Measurements from ENCODE around the gene FOXD1.

The FOXD1 gene

DNA sequence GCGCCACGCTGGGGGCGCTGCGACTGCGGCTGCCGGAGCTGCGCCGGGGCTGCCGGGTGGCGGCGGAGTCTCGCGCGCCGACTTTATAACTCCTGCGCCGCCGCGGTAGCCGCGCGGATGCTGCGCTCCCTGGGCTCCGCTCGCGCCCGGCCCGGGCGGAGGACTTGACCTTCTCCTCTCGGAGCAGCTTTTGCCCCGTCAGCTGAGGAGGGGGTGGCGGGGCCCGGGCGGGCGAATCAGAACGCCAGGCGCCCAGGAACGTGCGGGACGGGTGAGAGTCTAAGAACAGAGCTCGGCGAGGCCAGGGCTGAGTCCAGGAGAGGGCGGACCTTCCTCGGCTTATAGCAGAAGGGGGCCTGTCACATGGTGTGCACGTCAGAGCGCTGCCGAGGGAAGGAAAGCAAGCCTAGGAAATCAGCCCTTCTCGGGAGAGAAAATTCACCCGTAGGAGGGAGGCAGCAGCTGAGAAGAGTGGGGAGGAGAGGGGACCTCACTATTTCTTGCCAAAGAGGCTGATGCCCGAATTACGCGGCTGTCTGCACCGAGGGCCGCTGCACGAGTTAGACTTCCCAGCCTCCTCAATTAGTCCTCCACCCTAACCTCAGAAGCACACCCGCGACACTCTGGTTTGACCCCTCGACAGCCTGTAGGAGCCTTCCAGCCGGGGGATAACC, at the start of gene FOXD1:
FOXD1 (minus strand) TSS at position 315 of the 674 bp plus-strand sequence. CDS start 415 bp downstream, outside the sequence.
- DNase-seq (ENCODE audit: extremely low spot score), result peak; percentile 75
- POLR2A ChIA-PET, result interaction anchor here (0.6 to 3.0 kb wide), 27 partner anchors 11 to 492 kb away, joined by 3 to 32 read pairs (median 6); partner anchors contain the start of genes BTF3 and FCHO2
- CTCF ChIA-PET, result interaction anchor here (0.8 to 1.2 kb wide), 3 partner anchors 26 to 232 kb away, joined by 3 to 6 read pairs (median 3); no protein-coding TSS in a partner anchor
- TF ChIP-seq L3MBTL2 (conservative IDR thresholded peaks at IDR 0.05), result peak; percentile 82
- TF ChIP-seq TARDBP (IDR thresholded peaks at IDR 0.05), result no peak

- no peak for DNase-seq (ENCODE audit: extremely low spot score)
- POLR2A ChIA-PET, result interaction anchor here (0.6 to 3.6 kb wide), 9 partner anchors 10 to 282 kb away, joined by 3 to 14 read pairs (median 7); partner anchors contain the start of genes ANKRA2, FOXD1 and UTP15
- CTCF ChIA-PET, result no interaction called here
- TF ChIP-seq SUZ12 (IDR thresholded peaks at IDR 0.05) (no peak), L3MBTL2 (conservative IDR thresholded peaks at IDR 0.05) (no peak), BHLHE40 (IDR thresholded peaks at IDR 0.05; ENCODE audit: borderline replicate concordance) (no peak), LEF1 (IDR thresholded peaks at IDR 0.05; ENCODE audit: borderline replicate concordance) (no peak), CTBP1 (IDR thresholded peaks at IDR 0.05; ENCODE audit: borderline replicate concordance) (no peak), ZNF384 (IDR thresholded peaks at IDR 0.05) (no peak), NFRKB (IDR thresholded peaks at IDR 0.05) (no peak), PKNOX1 (IDR thresholded peaks at IDR 0.05) (no peak), SP1 (IDR thresholded peaks at IDR 0.05) (no peak), FOXM1 (IDR thresholded peaks at IDR 0.05; ENCODE audit: borderline replicate concordance) (no peak), FOXA1 (IDR thresholded peaks at IDR 0.05) (no peak), FOXK2 (IDR thresholded peaks at IDR 0.05) (no peak)
Observed at GRCh38 chr5:73497497-73498056, 49.0 kb upstream of the FOXD1 start.

GRCh38 chr5:73496984-73497457, 48.4 kb upstream of the FOXD1 start:
- TF ChIP-seq ARNT (IDR thresholded peaks at IDR 0.05), result no peak
- peak; percentile 89 for TF ChIP-seq ZNF384 (IDR thresholded peaks at IDR 0.05)
- TF ChIP-seq NFRKB (IDR thresholded peaks at IDR 0.05), result 0 out of 2 replicates have a peak, but pooled peaks have one; percentile 28
- DNase-seq (ENCODE audit: extremely low spot score), result peak; percentile 63
- POLR2A ChIA-PET, result interaction anchor here (0.6 to 3.6 kb wide), 4 partner anchors 10 to 412 kb away, joined by 3 to 14 read pairs (median 4); no protein-coding TSS in a partner anchor
- CTCF ChIA-PET, result no interaction called here

DNA sequence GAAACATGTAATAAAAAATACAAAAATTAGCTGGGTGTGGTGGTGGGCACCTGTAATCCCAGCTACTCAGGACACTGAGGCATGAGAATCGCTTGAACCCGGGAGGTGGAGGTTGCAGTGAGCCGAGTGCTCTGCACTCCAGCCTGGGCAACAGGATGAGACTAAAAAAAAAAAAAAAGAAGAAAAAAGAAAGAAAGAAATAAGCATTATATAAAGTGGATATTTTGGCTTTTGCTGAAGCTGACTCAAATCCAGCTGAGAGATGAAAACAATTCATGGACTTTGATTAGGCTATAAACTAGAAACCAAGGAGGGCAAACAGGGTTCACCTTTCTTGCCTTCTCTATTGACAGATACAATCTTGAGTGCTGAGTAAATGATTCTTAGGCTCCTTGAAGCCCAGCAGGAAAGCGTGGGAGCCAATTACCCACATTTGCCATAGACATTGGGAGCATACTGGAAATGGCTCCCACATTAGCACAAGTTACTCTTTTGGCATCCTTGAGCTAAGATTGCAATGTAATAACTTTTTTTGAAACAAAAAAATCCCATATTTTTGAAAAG, 47.3 kb upstream of the FOXD1 start:
- CTCF ChIA-PET, result no interaction called here
- no peak for DNase-seq (ENCODE audit: extremely low spot score)
- no peak for TF ChIP-seq CTBP1 (IDR thresholded peaks at IDR 0.05; ENCODE audit: borderline replicate concordance)
- no peak for TF ChIP-seq TARDBP (IDR thresholded peaks at IDR 0.05)
- TF ChIP-seq ARNT (IDR thresholded peaks at IDR 0.05), result no peak
- TF ChIP-seq ELF4 (IDR thresholded peaks at IDR 0.05), result no peak
- TF ChIP-seq FOXK2 (IDR thresholded peaks at IDR 0.05), result no peak
- TF ChIP-seq LEF1 (IDR thresholded peaks at IDR 0.05; ENCODE audit: borderline replicate concordance), result no peak
- TF ChIP-seq FOXM1 (IDR thresholded peaks at IDR 0.05; ENCODE audit: borderline replicate concordance), result no peak
- TF ChIP-seq SP1 (IDR thresholded peaks at IDR 0.05), result no peak
- TF ChIP-seq L3MBTL2 (conservative IDR thresholded peaks at IDR 0.05), result no peak
- TF ChIP-seq FOXA1 (IDR thresholded peaks at IDR 0.05), result no peak
- no peak for TF ChIP-seq PKNOX1 (IDR thresholded peaks at IDR 0.05)
- TF ChIP-seq NFRKB (IDR thresholded peaks at IDR 0.05), result no peak
- TF ChIP-seq ZNF384 (IDR thresholded peaks at IDR 0.05), result no peak
- POLR2A ChIA-PET, result interaction anchor here (0.9 to 3.6 kb wide), 2 partner anchors 9 to 11 kb away, joined by 3 to 14 read pairs; no protein-coding TSS in a partner anchor

DNA sequence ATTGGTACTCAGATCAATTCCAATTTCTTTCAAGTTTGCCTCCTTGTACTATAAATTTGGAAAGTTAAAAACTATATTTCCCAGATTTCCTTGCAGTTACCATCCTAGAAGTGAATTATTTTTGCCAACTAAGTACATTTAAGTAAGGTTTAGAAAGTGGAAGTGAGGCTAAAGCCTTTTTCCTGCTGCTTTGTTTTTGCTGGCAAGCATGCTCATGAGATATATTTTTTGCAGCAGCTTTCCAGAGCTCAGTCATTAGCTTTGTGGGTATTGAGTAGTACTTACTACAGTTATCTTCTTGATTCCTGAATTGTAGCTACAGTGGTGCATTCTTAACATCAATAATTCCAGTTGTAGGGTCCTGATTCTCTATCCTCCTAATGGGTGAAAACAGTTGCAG, 46.1 kb upstream of the FOXD1 start:
- no peak for TF ChIP-seq ELF4 (IDR thresholded peaks at IDR 0.05)
- no peak for TF ChIP-seq NFRKB (IDR thresholded peaks at IDR 0.05)
- TF ChIP-seq SUZ12 (IDR thresholded peaks at IDR 0.05), result no peak
- CTCF ChIA-PET, result interaction anchor here (0.6 kb wide), 1 partner anchor 23 kb away, joined by 3 read pairs; no protein-coding TSS in a partner anchor
- DNase-seq (ENCODE audit: extremely low spot score), result no peak
- POLR2A ChIA-PET, result no interaction called here

- no peak for DNase-seq (ENCODE audit: extremely low spot score)
- ChIA-PET CTCF (no interaction called here), POLR2A (no interaction called here)
- TF ChIP-seq PKNOX1 (IDR thresholded peaks at IDR 0.05), result no peak
- TF ChIP-seq CTBP1 (IDR thresholded peaks at IDR 0.05; ENCODE audit: borderline replicate concordance), result no peak
- no peak for TF ChIP-seq FOXK2 (IDR thresholded peaks at IDR 0.05)
- TF ChIP-seq ARNT (IDR thresholded peaks at IDR 0.05), result no peak
- TF ChIP-seq SUZ12 (IDR thresholded peaks at IDR 0.05), result no peak
Observed at GRCh38 chr5:73493421-73493820, 44.8 kb upstream of the FOXD1 start.

DNA sequence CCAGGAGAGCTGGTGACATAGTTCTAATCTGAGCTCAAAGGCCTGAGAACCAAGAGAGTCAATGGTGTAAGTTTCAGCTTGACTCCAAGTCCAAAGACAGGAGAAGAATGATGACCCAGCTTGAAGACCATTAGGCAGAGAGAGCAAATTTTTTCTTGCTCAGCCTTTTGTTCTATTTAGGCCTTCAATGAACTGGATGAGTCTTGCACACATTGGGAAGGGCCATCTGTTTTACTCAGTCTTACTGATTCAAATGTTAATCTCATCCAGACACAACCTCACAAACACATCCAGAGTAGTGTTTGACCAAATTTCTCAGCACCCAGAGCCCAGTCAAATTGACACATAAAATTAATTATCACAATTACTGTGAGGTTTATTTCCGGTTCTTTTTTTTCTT, 42.6 kb upstream of the FOXD1 start:
- no peak for TF ChIP-seq PKNOX1 (IDR thresholded peaks at IDR 0.05)
- no peak for TF ChIP-seq CTBP1 (IDR thresholded peaks at IDR 0.05; ENCODE audit: borderline replicate concordance)
- TF ChIP-seq ELF4 (IDR thresholded peaks at IDR 0.05), result no peak
- no peak for TF ChIP-seq SUZ12 (IDR thresholded peaks at IDR 0.05)
- no peak for TF ChIP-seq HDGF (IDR thresholded peaks at IDR 0.05; ENCODE audit: borderline replicate concordance)
- TF ChIP-seq FOXK2 (IDR thresholded peaks at IDR 0.05), result no peak
- no peak for TF ChIP-seq NFRKB (IDR thresholded peaks at IDR 0.05)
- no peak for TF ChIP-seq LEF1 (IDR thresholded peaks at IDR 0.05; ENCODE audit: borderline replicate concordance)
- no peak for TF ChIP-seq L3MBTL2 (conservative IDR thresholded peaks at IDR 0.05)
- no peak for TF ChIP-seq TARDBP (IDR thresholded peaks at IDR 0.05)
- no peak for TF ChIP-seq FOXA1 (IDR thresholded peaks at IDR 0.05)
- no peak for TF ChIP-seq ARNT (IDR thresholded peaks at IDR 0.05)
- CTCF ChIA-PET, result no interaction called here

More for the DNA sequence above, 42.6 kb upstream of the FOXD1 start:
- no peak for DNase-seq (ENCODE audit: extremely low spot score)
- POLR2A ChIA-PET, result no interaction called here

Data from HEK293T (cell line).